Measurements from ENCODE around the gene NRTN.

DNA sequence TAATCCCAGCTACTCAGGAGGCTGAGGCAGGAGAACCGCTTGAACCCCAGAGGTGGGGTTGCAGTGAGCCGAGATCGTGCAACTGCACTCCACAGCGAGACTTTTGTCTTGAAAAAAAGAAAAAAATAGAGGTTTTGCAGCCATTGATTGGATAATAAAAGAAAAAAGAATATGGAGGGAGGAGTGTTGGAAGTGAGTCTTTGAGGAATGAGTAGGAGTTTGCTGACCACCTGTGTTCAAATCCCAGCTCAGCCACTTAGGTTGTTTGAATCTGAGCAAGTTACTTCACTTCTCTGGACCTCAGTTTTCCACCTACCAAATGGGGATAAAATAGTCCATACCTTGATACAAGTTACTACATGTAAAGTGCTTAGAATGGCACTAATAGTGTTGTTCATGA lies 6.2 kb downstream of the NRTN start:
- TF ChIP-seq, protein P1, sequence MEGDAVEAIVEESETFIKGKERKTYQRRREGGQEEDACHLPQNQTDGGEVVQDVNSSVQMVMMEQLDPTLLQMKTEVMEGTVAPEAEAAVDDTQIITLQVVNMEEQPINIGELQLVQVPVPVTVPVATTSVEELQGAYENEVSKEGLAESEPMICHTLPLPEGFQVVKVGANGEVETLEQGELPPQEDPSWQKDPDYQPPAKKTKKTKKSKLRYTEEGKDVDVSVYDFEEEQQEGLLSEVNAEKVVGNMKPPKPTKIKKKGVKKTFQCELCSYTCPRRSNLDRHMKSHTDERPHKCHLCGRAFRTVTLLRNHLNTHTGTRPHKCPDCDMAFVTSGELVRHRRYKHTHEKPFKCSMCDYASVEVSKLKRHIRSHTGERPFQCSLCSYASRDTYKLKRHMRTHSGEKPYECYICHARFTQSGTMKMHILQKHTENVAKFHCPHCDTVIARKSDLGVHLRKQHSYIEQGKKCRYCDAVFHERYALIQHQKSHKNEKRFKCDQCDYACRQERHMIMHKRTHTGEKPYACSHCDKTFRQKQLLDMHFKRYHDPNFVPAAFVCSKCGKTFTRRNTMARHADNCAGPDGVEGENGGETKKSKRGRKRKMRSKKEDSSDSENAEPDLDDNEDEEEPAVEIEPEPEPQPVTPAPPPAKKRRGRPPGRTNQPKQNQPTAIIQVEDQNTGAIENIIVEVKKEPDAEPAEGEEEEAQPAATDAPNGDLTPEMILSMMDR (IDR thresholded peaks at IDR 0.05; ENCODE audit: low read depth, low read length, missing input control) = no peak
- TF ChIP-seq TAF1 (conservative IDR thresholded peaks at IDR 0.05) = no peak
- no peak for TF ChIP-seq YY1 (IDR thresholded peaks at IDR 0.05)
- no peak for TF ChIP-seq GABPA (IDR thresholded peaks at IDR 0.05 in 1 of 2, conservative IDR thresholded peaks at IDR 0.05 in 1 of 2)
- TF ChIP-seq, protein P2, sequence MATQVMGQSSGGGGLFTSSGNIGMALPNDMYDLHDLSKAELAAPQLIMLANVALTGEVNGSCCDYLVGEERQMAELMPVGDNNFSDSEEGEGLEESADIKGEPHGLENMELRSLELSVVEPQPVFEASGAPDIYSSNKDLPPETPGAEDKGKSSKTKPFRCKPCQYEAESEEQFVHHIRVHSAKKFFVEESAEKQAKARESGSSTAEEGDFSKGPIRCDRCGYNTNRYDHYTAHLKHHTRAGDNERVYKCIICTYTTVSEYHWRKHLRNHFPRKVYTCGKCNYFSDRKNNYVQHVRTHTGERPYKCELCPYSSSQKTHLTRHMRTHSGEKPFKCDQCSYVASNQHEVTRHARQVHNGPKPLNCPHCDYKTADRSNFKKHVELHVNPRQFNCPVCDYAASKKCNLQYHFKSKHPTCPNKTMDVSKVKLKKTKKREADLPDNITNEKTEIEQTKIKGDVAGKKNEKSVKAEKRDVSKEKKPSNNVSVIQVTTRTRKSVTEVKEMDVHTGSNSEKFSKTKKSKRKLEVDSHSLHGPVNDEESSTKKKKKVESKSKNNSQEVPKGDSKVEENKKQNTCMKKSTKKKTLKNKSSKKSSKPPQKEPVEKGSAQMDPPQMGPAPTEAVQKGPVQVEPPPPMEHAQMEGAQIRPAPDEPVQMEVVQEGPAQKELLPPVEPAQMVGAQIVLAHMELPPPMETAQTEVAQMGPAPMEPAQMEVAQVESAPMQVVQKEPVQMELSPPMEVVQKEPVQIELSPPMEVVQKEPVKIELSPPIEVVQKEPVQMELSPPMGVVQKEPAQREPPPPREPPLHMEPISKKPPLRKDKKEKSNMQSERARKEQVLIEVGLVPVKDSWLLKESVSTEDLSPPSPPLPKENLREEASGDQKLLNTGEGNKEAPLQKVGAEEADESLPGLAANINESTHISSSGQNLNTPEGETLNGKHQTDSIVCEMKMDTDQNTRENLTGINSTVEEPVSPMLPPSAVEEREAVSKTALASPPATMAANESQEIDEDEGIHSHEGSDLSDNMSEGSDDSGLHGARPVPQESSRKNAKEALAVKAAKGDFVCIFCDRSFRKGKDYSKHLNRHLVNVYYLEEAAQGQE (IDR thresholded peaks at IDR 0.05) = no peak
- no peak for TF ChIP-seq SP1 (IDR thresholded peaks at IDR 0.05)
- TF ChIP-seq JUND (IDR thresholded peaks at IDR 0.05) = no peak
- no peak for TF ChIP-seq RAD21 (IDR thresholded peaks at IDR 0.05)
- TF ChIP-seq EGR1 (IDR thresholded peaks at IDR 0.05; ENCODE audit: low read depth in 2 of 2) = no peak
- TF ChIP-seq, protein P3, sequence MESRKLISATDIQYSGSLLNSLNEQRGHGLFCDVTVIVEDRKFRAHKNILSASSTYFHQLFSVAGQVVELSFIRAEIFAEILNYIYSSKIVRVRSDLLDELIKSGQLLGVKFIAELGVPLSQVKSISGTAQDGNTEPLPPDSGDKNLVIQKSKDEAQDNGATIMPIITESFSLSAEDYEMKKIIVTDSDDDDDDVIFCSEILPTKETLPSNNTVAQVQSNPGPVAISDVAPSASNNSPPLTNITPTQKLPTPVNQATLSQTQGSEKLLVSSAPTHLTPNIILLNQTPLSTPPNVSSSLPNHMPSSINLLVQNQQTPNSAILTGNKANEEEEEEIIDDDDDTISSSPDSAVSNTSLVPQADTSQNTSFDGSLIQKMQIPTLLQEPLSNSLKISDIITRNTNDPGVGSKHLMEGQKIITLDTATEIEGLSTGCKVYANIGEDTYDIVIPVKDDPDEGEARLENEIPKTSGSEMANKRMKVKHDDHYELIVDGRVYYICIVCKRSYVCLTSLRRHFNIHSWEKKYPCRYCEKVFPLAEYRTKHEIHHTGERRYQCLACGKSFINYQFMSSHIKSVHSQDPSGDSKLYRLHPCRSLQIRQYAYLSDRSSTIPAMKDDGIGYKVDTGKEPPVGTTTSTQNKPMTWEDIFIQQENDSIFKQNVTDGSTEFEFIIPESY (IDR thresholded peaks at IDR 0.05) = no peak
- no peak for TF ChIP-seq RXRA (IDR thresholded peaks at IDR 0.05)
- no peak for TF ChIP-seq FOXA1 (IDR thresholded peaks at IDR 0.05)
- TF ChIP-seq, protein P4, sequence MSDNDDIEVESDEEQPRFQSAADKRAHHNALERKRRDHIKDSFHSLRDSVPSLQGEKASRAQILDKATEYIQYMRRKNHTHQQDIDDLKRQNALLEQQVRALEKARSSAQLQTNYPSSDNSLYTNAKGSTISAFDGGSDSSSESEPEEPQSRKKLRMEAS (IDR thresholded peaks at IDR 0.05) = no peak

All from liver (tissue), 3 donors.